ENCODE results near the gene GDPD3. TPM values are rescaled to one million over a fixed set of nuclear protein-coding genes. Genes with fewer than 3 reads are reported as not detected.

GDPD3 gene
- total and polyA plus RNA-seq, 2 of the 13 experiments (the other 11 are each of a cell fraction or from before 2014, with no cell fraction given) = 18.7 to 20.6 TPM

- no peak for TF ChIP-seq FOXC1 (CRISPR knock-in tag; IDR thresholded peaks at IDR 0.05; ENCODE audit: borderline replicate concordance)
- TF ChIP-seq ZBTB25 (CRISPR knock-in tag; IDR thresholded peaks at IDR 0.05) = no peak
- TF ChIP-seq GTF2F1 (IDR thresholded peaks at IDR 0.05; ENCODE audit: low read length) = no peak
- no peak; the same call in 1 of the 2 replicates for TF ChIP-seq ZBTB4 (CRISPR knock-in tag; IDR thresholded peaks at IDR 0.05; ENCODE audit: borderline replicate concordance)
- peak; percentile 32; the same call in 1 of the 2 replicates for TF ChIP-seq ZC3H13 (CRISPR knock-in tag; IDR thresholded peaks at IDR 0.05)
- no peak for TF ChIP-seq TAF15 (IDR thresholded peaks at IDR 0.05; ENCODE audit: low read depth, low read length, poor library complexity, severe bottlenecking)
- no peak; the same call in 1 of the 2 replicates for TF ChIP-seq MXD1 (CRISPR knock-in tag; IDR thresholded peaks at IDR 0.05)
- no peak for TF ChIP-seq POLR2AphosphoS2 (IDR thresholded peaks at IDR 0.05; ENCODE audit: low read depth, low read length)
- TF ChIP-seq DNMT3B (CRISPR knock-in tag; conservative IDR thresholded peaks at IDR 0.05) = no peak
- peak; percentile 19; the same call in 1 of the 2 replicates for TF ChIP-seq STAG1 (CRISPR knock-in tag; IDR thresholded peaks at IDR 0.05)
- TF ChIP-seq ZFP36 (IDR thresholded peaks at IDR 0.05; ENCODE audit: borderline replicate concordance, low read depth, low read length, partially characterized antibody) = no peak
- peak; percentile 89; the same call in 1 of the 2 replicates for TF ChIP-seq SP140L (CRISPR knock-in tag; IDR thresholded peaks at IDR 0.05; ENCODE audit: borderline replicate concordance)
- TF ChIP-seq BRF2 (CRISPR knock-in tag; IDR thresholded peaks at IDR 0.05) = no peak
- no peak for TF ChIP-seq ZNF7 (CRISPR knock-in tag; IDR thresholded peaks at IDR 0.05)
- TF ChIP-seq HOXD1 (CRISPR knock-in tag; IDR thresholded peaks at IDR 0.05) = peak; percentile 45; the same call in 1 of the 2 replicates
- TF ChIP-seq ATF5 (CRISPR knock-in tag; IDR thresholded peaks at IDR 0.05; ENCODE audit: low read depth) = no peak; the same call in 1 of the 2 replicates
- TF ChIP-seq ZBTB14 (CRISPR knock-in tag; IDR thresholded peaks at IDR 0.05) = no peak
- TF ChIP-seq CEBPG (CRISPR knock-in tag; IDR thresholded peaks at IDR 0.05) = peak; percentile 84
- no peak for TF ChIP-seq ZNF740 (CRISPR knock-in tag; IDR thresholded peaks at IDR 0.05)
These were observed 26.5 kb upstream of the GDPD3 start (continued) for GRCh38 chr16:30139583-30140481.

Data from HepG2 (cell line).